HCT116 (cell line): ENCODE results near the gene PLEKHO1. TPM values are rescaled to one million over a fixed set of nuclear protein-coding genes. Genes with fewer than 3 reads are reported as not detected.
"Not testable (repeated sequence)": the region's sequence is repeated elsewhere in the genome, so short reads cannot be mapped to it uniquely, and the experiment has no call there.

Source experiments
- ATAC-seq: fragments of 200-7000 bp; cut with Tn5 transposase; 2 replicates; pipeline ENCODE4 v1.9.1; 2020; ENCODE audit warnings: mild to moderate bottlenecking, moderate library complexity
- BruUV-seq: library from RNA; stranded (reverse); fragments of 400-500 nt; replicated peaks from 2 replicates; lab custom pipeline; 2021; lab: Mats Ljungman, UMichigan
- CTCF ChIA-PET: fragments of 300-600 bp; sonication (Branson Sonifier 250); formaldehyde crosslinking; loops from one replicate; lab custom pipeline; 2021; ENCODE audit warnings: antibody characterized with exemption; lab: Charles Lee
- POLR2A ChIA-PET: fragments of 300-600, 350-600 bp; sonication (Branson Sonifier 250); formaldehyde crosslinking; loops from one replicate; lab custom pipeline; 2021; ENCODE audit warnings: antibody characterized with exemption; lab: Charles Lee
- RAD21 ChIA-PET, 2 experiments: fragments of 300-600 bp; sonication (Branson Sonifier 250); formaldehyde crosslinking; loops; one replicate each; lab custom pipeline; 2023; ENCODE audit warnings: low total read pairs in 2 of 2; ENCODE audit not compliant: uncharacterized antibody in 2 of 2, unreplicated experiment in 2 of 2, low non-redundant PET in 1 of 2; lab: Charles Lee
- DNase-seq: peaks from one replicate; pipeline ENCODE4 v3.0.0-alpha.2; 2010; ENCODE audit warnings: low read depth, low spot score
- H2AFZ ChIP-seq: fragments of 200-600 bp; shearing (Covaris generic), sonication (generic); 2 replicates; pipeline ENCODE4 v1.6.1; 2017; ENCODE audit warnings: low read depth, mixed run types, mixed read lengths, antibody characterized with exemption, low read length; ENCODE audit not compliant: poor library complexity, severe bottlenecking
- H3K27ac ChIP-seq: 2 replicates; pipeline ENCODE4 v1.5.1; 2012; ENCODE audit warnings: low read depth, low read length
- H3K27me3 ChIP-seq: fragments of 200-600 bp; sonication (generic); 2 replicates; pipeline ENCODE4 v1.6.1; 2016; ENCODE audit warnings: mixed run types, low read length, mixed read lengths; ENCODE audit not compliant: insufficient read depth
- H3K36me3 ChIP-seq, 2 experiments: fragments of 200-500 bp in 1 of 2; fragments of 200-600 bp in 1 of 2; sonication (Bioruptor generic) in 1 of 2; sonication (generic) in 1 of 2; 2 replicates each; pipeline versions ENCODE4 v1.5.1 to v1.6.1; 2014 to 2016; ENCODE audit warnings: low read length in 2 of 2, inconsistent platforms in 1 of 2, mixed read lengths in 1 of 2, mixed run types in 1 of 2; ENCODE audit not compliant: insufficient read depth in 2 of 2, control insufficient read depth in 1 of 2
- H3K4me1 ChIP-seq, 2 experiments: fragments of 200-600 bp in 1 of 2; sonication (generic) in 1 of 2; 2 replicates each; pipeline versions ENCODE4 v1.5.1 to v1.6.1; 2012 to 2017; ENCODE audit warnings: low read length in 2 of 2, inconsistent platforms in 1 of 2, mild to moderate bottlenecking in 1 of 2, mixed read lengths in 1 of 2, mixed run types in 1 of 2, moderate library complexity in 1 of 2; ENCODE audit not compliant: insufficient read depth in 2 of 2, control insufficient read depth in 1 of 2
- H3K4me2 ChIP-seq: fragments of 200-600 bp; sonication (generic); 2 replicates; pipeline ENCODE4 v1.6.1; 2017; ENCODE audit warnings: mixed run types, low read length, mixed read lengths
- H3K4me3 ChIP-seq, 2 experiments: fragments of 200-600 bp in 1 of 2; sonication (generic) in 1 of 2; replicated peaks in 1 of 2; 2 replicates each; pipeline ENCODE4 v1.5.1; 2011 to 2016; ENCODE audit warnings: low read length in 2 of 2, control low read depth in 1 of 2, low read depth in 1 of 2, mild to moderate bottlenecking in 1 of 2, mixed read lengths in 1 of 2, mixed run types in 1 of 2
- H3K79me2 ChIP-seq: fragments of 200-600 bp; sonication (generic); 2 replicates; pipeline ENCODE4 v1.6.1; 2017; ENCODE audit warnings: mild to moderate bottlenecking, mixed run types, low read length, moderate library complexity, mixed read lengths; ENCODE audit not compliant: insufficient read depth
- H3K9ac ChIP-seq: fragments of 200-600 bp; sonication (generic); 2 replicates; pipeline ENCODE4 v1.6.1; 2016; ENCODE audit warnings: low read length, mixed read lengths
- H3K9me2 ChIP-seq: fragments of 200-600 bp; sonication (generic), shearing (Covaris generic); 2 replicates; pipeline ENCODE4 v1.6.1; 2017; ENCODE audit warnings: mixed run types, mild to moderate bottlenecking, moderate library complexity; ENCODE audit not compliant: insufficient read depth
- H3K9me3 ChIP-seq, 2 experiments: fragments of 200-500 bp in 1 of 2; fragments of 200-600 bp in 1 of 2; sonication (Bioruptor generic) in 1 of 2; sonication (generic) in 1 of 2; 2 replicates each; pipeline ENCODE4 v1.6.1; 2014 to 2017; ENCODE audit warnings: low read length in 2 of 2, mixed read lengths in 2 of 2, inconsistent platforms in 1 of 2, low read depth in 1 of 2, mild to moderate bottlenecking in 1 of 2, mixed run types in 1 of 2, moderate library complexity in 1 of 2; ENCODE audit not compliant: control insufficient read depth in 1 of 2, insufficient read depth in 1 of 2
- H4K20me1 ChIP-seq: fragments of 200-600 bp; sonication (generic), shearing (Covaris generic); 2 replicates; pipeline ENCODE4 v1.6.1; 2017; ENCODE audit warnings: mixed run types, mild to moderate bottlenecking, moderate library complexity; ENCODE audit not compliant: insufficient read depth
- CBX3 ChIP-seq: IDR thresholded peaks from 2 replicates; pipeline ENCODE4 v1.6.1; 2012; ENCODE audit warnings: low read depth
- EZH2 ChIP-seq: fragments of 200-600 bp; sonication (generic); IDR thresholded peaks from 2 replicates; pipeline ENCODE4 v1.6.1; 2017; ENCODE audit warnings: antibody characterized with exemption, mixed run types
- EZH2phosphoT487 ChIP-seq: fragments of 200-600 bp; IDR thresholded peaks from 2 replicates; pipeline ENCODE4 v1.6.1; 2018; ENCODE audit warnings: antibody characterized with exemption, borderline replicate concordance
- REST ChIP-seq: IDR thresholded peaks from 2 replicates; pipeline ENCODE4 v1.6.1; 2012; ENCODE audit warnings: low read depth
- SIN3A ChIP-seq: IDR thresholded peaks from 2 replicates; pipeline ENCODE4 v1.6.1; 2012; ENCODE audit warnings: low read depth
- SP1 ChIP-seq: IDR thresholded peaks from 2 replicates; pipeline ENCODE4 v1.6.1; 2012; ENCODE audit warnings: low read depth
- SRF ChIP-seq: IDR thresholded peaks from 2 replicates; pipeline ENCODE4 v1.6.1; 2012; ENCODE audit warnings: low read depth
- ZFX ChIP-seq: fragments of 450-650 bp; IDR thresholded peaks from 2 replicates; pipeline ENCODE4 v1.6.1; 2017
- intact Hi-C: fragments of 100-400 bp; cut with micrococcal nuclease; formaldehyde crosslinking; loops from 2 replicates; pipeline ENCODE4 v1.10.0; 2022
- total RNA-seq: library from RNA; stranded (reverse); gene quantifications from one replicate; pipeline ENCODE4 v1.2.1, GENCODE V29; 2021; ENCODE audit not compliant: unreplicated experiment

The PLEKHO1 gene
- total RNA-seq, 1 experiment from 2014 or later: 6.9 TPM

- TF ChIP-seq ZFX (no peak), REST (no peak), EZH2phosphoT487 (no peak), SP1 (no peak)
- TF ChIP-seq, all 23 proteins: peak for 0
Observed at GRCh38 chr1:150132372-150132771, 17.3 kb upstream of the PLEKHO1 start (continued).

GRCh38 chr1:150134537-150134936 is 15.2 kb upstream of the PLEKHO1 start:
- ATAC-seq: no peak
- ChIA-PET CTCF (no interaction called here), POLR2A (no interaction called here), RAD21 (no interaction called here)
- no peak overlapping the region for H3K4me2 ChIP-seq
- no TSS peak for BruUV-seq
- H2AFZ ChIP-seq: no peak overlapping the region
- intact Hi-C loops: no loop called here
- H3K27me3 ChIP-seq: no peaks in the 10 kb centered on the region
- TF ChIP-seq EZH2 (no peak), CBX3 (no peak), SIN3A (no peak), SRF (no peak)
- no peaks in the 10 kb centered on the region for H4K20me1 ChIP-seq
- DNase-seq: no peak
- no peak overlapping the region for H3K9ac ChIP-seq
- H3K79me2 ChIP-seq: no peaks in the 10 kb centered on the region
- H3K9me3 ChIP-seq: no peaks in the 10 kb centered on the region
- no peaks in the 10 kb centered on the region for H3K36me3 ChIP-seq
- peaks cover 3 to 15% of the 10 kb centered on the region in 2 experiments; a peak in 3 of 4 replicates for H3K4me1 ChIP-seq
- H3K4me3 ChIP-seq: no peak overlapping the region
- H3K27ac ChIP-seq: no peak overlapping the region
- no peaks in the 10 kb centered on the region for H3K9me2 ChIP-seq

GRCh38 chr1:150135400-150135799 is 14.3 kb upstream of the PLEKHO1 start:
- POLR2A ChIA-PET, H3K9me3 ChIP-seq, BruUV-seq, H3K9ac ChIP-seq, H4K20me1 ChIP-seq, H3K79me2 ChIP-seq, DNase-seq, H3K36me3 ChIP-seq, CTCF ChIA-PET, H3K27ac ChIP-seq, H3K27me3 ChIP-seq, intact Hi-C loops, RAD21 ChIA-PET, H3K9me2 ChIP-seq, H2AFZ ChIP-seq: not testable (repeated sequence)
- ATAC-seq: peak; percentile 54
- Histone ChIP-seq H3K4me3 (peak overlapping the region in 1 of 2 experiments; percentile 3; a peak in 1 of 4 replicates), H3K4me1 (peaks cover 3 to 15% of the 10 kb centered on the region in 2 experiments; a peak in 3 of 4 replicates), H3K4me2 (peak overlapping the region; percentile 52)
